GM21381 (cell line): ENCODE measurements around the gene SPEN.
"Not testable (repeated sequence)": the region's sequence is repeated elsewhere in the genome, so short reads cannot be mapped to it uniquely, and the experiment has no call there.

Source experiments
- ATAC-seq: cut with Tn5 transposase; IDR thresholded peaks from one replicate; pipeline ENCODE4 v1.9.1; 2021; ENCODE audit warnings: mild to moderate bottlenecking, moderate library complexity; ENCODE audit not compliant: unreplicated experiment

SPEN gene

GRCh38 chr1:15847100-15847892 is at the start of gene SPEN:
Gene SPEN (plus strand): TSS chr1:15847707. CDS start chr1:15848068, 361 bp downstream.
- peak; percentile 69 for ATAC-seq

GRCh38 chr1:15799004-15799867 is 48.3 kb upstream of the SPEN start:
- ATAC-seq = no peak

- ATAC-seq = no peak
Observed at GRCh38 chr1:15799928-15800835, 47.3 kb upstream of the SPEN start.

- ATAC-seq = no peak
Observed at GRCh38 chr1:15802234-15802965, 45.1 kb upstream of the SPEN start.

- no peak for ATAC-seq
Observed at GRCh38 chr1:15803380-15803779, 44.1 kb upstream of the SPEN start.

- ATAC-seq = no peak
Observed at GRCh38 chr1:15804060-15804459, 43.4 kb upstream of the SPEN start.

DNA sequence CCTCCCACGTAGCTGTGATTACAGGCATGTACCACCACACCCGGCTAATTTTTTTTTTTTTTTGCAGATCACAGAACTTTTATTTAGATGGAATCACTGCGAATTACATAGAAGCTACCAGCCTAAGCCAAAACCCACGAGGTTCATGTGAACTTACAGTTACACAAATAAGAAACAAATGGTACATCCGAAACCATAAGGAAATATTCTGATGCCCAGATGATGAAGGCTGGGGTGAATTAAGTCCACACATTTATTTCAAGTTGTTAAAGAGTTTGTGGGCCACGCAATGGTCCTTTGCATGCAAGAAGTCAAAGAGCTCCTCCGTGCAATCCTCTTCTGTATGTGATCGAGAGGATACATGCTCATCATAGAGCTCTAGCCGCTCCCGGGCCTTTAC is 40.4 kb upstream of the SPEN start:
- ATAC-seq = no peak

DNA sequence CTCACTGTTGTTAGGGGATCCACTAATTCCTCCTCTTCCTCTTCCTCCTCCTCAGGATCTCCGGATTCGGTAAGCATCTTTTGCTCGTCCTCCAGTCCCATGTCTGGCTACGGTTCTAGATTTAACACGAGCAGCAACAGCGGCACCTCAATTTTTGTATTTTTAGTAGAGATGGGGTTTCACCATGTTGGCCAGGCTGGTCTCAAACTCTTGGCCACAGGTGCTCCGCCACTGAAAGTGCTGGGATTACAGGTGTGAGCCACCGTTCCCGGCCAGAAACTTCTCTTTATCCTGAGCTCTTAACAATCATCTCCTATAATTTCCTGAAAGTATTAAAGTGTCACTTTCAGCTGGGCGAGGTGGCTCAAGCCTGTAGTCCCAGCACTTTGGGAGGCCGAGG is 40.0 kb upstream of the SPEN start, which contains the start of gene UQCRHL:
TSS of gene UQCRHL (minus strand) at position 101 of the 400 bp plus-strand sequence. CDS start at position 101, 0 bp downstream.
- ATAC-seq = not testable (repeated sequence)

GRCh38 chr1:15808955-15809354 is 38.6 kb upstream of the SPEN start:
- no peak for ATAC-seq

DNA sequence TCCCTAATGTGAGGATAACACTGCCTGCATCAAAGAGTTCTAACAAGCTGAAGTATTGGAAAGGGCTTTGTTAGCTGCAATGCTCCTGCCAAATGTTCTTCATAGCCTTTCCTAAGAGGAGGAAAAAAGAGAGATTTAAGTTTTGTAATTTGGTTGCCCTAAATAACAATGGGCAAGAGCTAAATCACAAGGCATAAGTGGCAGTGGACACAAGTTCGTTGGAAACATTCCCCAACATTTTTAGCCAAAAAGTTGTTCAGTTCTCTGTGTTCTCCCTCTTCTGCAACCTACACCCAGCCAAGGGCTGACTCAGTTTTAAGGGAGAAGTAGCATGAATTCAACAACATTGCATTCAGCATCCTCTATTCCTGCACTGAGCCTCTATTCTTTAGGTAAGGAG is 37.4 kb upstream of the SPEN start:
- ATAC-seq = no peak

- ATAC-seq = no peak
Observed at GRCh38 chr1:15816674-15817073, 30.8 kb upstream of the SPEN start.

DNA sequence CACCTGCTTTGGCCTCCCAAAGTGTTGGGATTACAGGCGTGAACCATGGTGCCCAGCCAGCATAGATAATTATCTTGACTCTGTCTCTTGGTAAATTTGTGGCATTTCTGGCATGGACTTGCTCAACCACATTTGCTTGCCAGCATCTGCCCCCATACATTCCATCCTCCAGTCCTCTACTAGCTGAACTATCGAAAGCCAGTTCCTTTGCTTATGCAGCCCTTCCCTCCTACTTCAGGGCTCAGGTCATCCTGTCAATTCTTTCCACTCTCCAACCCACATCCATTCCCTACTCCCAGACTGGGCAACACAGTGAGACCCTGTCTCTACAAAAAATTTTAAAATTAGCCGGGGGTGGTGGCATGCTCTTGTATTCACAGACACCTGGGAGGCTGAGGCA is 27.0 kb upstream of the SPEN start:
- ATAC-seq = no peak

- ATAC-seq = no peak
Observed at GRCh38 chr1:15825800-15826199, 21.7 kb upstream of the SPEN start.

GRCh38 chr1:15826810-15827507 is 20.5 kb upstream of the SPEN start:
- ATAC-seq = no peak

DNA sequence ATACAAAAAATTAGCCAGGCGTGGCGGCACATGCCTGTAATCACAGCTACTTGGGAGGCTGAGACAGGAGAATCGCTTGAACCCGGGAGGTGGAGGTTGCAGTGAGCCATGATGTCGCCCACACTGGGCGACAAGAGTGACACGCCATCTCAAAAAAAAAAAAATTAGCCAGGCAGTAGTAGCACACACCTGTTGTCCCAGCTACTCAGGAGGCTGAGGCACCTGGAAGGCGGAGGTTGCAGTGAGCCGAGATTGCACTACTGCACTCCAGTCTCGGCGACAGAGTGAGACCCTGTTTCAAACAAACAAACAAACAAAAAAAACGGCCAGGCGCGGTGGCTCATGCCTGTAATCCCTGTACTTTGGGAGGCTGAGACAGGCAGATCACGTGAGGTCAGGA is 19.9 kb upstream of the SPEN start:
- ATAC-seq = not testable (repeated sequence)

GRCh38 chr1:15828931-15829330 is 18.6 kb upstream of the SPEN start:
- not testable (repeated sequence) for ATAC-seq

- no peak for ATAC-seq
Observed at GRCh38 chr1:15830258-15830657, 17.2 kb upstream of the SPEN start.

GRCh38 chr1:15833069-15833679 is 14.3 kb upstream of the SPEN start:
- no peak for ATAC-seq

DNA sequence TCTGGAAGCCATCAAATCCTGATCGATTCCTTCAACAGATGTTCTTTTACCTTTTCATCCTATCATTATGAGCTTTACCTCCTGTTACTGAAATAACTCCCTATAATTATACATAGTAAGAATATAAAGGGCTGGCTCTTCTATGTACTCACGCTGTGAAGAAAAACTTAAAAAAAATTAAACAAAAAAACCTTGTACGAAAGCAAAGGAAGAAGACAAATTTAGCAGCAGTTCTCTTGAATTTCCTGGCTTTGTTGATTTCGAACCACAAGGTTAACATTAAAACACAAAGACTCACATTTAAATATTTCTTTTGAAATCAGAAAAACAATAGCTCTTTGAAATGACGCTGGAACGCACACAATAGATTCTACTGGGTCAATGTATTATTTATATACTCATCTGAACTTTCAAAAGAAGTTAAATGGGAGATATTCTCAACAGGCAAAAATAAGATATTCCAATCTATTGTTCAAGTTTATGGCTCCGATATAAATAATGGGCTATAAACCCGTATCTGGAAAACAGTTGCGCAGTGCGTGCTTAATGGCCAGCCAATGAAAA is 13.6 kb upstream of the SPEN start:
- ATAC-seq = no peak
